OCI-LY3 (cell line): ENCODE results near the gene AGAP4.
"Not testable (repeated sequence)": the region's sequence is repeated elsewhere in the genome, so short reads cannot be mapped to it uniquely, and the experiment has no call there.

Experiments used
- H2AFZ ChIP-seq: fragments of 200-600, 300-600 bp; shearing (Covaris generic); 2 replicates; pipeline ENCODE4 v1.6.0; 2014; ENCODE audit warnings: antibody characterized with exemption, low read depth, low read length
- H3K27ac ChIP-seq: fragments of 200-600, 300-600 bp; sonication (generic); 2 replicates; pipeline ENCODE4 v1.5.1; 2014; ENCODE audit warnings: mild to moderate bottlenecking, low read length, moderate library complexity, mixed read lengths
- H3K27me3 ChIP-seq: fragments of 200-600, 300-600 bp; sonication (generic); 2 replicates; pipeline ENCODE4 v1.6.1; 2014; ENCODE audit warnings: low read depth, low read length, mixed read lengths
- H3K36me3 ChIP-seq: fragments of 200-600, 300-600 bp; sonication (generic); replicated peaks from 2 replicates; pipeline ENCODE3; 2014; ENCODE audit warnings: low read depth, low read length, mixed read lengths
- H3K4me1 ChIP-seq: fragments of 300-600, 200-600 bp; sonication (generic); 2 replicates; pipeline ENCODE4 v1.6.1; 2014; ENCODE audit warnings: low read length, mixed read lengths
- H3K4me2 ChIP-seq: fragments of 200-600, 300-600 bp; sonication (generic); 2 replicates; pipeline ENCODE4 v1.6.1; 2014; ENCODE audit warnings: low read length, mixed read lengths
- H3K4me3 ChIP-seq: fragments of 300-600, 200-600 bp; sonication (generic); 2 replicates; pipeline ENCODE4 v1.5.1; 2014; ENCODE audit warnings: antibody characterized with exemption, mild to moderate bottlenecking, low read length, moderate library complexity
- H3K79me2 ChIP-seq: fragments of 300-600, 200-600 bp; shearing (Covaris generic); 2 replicates; pipeline ENCODE4 v1.6.1; 2014; ENCODE audit warnings: mild to moderate bottlenecking, low read length, mixed read lengths
- H3K9ac ChIP-seq: fragments of 300-600, 200-600 bp; shearing (Covaris generic); 2 replicates; pipeline ENCODE4 v1.6.0; 2014; ENCODE audit warnings: mild to moderate bottlenecking, low read length, moderate library complexity
- H3K9me3 ChIP-seq: fragments of 200-600, 300-600 bp; shearing (Covaris generic); 2 replicates; pipeline ENCODE4 v1.6.1; 2014; ENCODE audit warnings: low read length, mixed read lengths; ENCODE audit not compliant: insufficient read depth
- H4K20me1 ChIP-seq: fragments of 200-600, 300-600 bp; sonication (generic); 2 replicates; pipeline ENCODE4 v1.6.1; 2016; ENCODE audit warnings: low read length, mixed read lengths; ENCODE audit not compliant: insufficient read depth
- EZH2phosphoT487 ChIP-seq: fragments of 200-600 bp; shearing (Covaris generic); IDR thresholded peaks from 2 replicates; pipeline ENCODE4 v1.6.1; 2018; ENCODE audit warnings: antibody characterized with exemption, mixed run types, low read depth
- TF ChIP-seq, protein P1 (sequence below): fragments of 200-600, 300-600 bp; sonication (generic); IDR thresholded peaks from 2 replicates; pipeline ENCODE4 v1.5.1; 2014; ENCODE audit warnings: antibody characterized with exemption, low read length, low read depth

The AGAP4 gene

DNA sequence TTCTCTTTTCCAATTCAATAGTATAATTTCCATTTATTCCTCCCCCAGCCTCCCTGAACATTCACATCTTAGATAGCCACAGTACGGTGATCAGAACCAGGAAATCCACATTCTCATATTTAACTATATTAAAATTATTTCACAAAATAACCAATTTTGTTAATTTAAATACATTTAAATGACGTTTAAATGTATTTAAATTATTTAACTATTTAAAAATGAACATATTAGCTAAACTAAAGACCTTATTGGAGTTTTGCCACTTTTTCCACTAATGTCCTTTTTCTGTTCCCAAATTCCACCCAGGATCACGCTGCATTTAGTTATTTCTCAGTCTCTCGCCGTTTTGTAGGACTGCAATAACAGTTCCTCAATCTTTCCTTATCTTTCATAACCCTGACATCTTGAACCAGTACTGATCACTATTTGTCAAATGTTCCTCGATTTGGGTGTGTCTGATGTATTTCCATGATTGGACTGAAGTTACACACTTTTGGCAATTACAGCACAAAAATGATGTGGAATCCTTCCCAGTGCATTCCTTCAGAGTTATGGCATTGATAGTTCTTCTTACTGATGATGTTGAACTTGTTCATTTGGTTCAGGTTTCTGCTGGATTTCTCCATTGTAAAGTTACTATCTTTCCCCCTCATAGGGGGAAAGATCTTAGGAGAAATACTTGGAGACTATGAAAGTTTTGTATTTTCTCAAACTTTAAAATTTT lies 27.0 kb downstream of the AGAP4 start:
- not testable (repeated sequence) for H3K4me1 ChIP-seq, H3K9me3 ChIP-seq, H3K27ac ChIP-seq, H3K27me3 ChIP-seq, H2AFZ ChIP-seq, H3K4me2 ChIP-seq, H3K36me3 ChIP-seq, H3K9ac ChIP-seq, H4K20me1 ChIP-seq, H3K4me3 ChIP-seq, H3K79me2 ChIP-seq

DNA sequence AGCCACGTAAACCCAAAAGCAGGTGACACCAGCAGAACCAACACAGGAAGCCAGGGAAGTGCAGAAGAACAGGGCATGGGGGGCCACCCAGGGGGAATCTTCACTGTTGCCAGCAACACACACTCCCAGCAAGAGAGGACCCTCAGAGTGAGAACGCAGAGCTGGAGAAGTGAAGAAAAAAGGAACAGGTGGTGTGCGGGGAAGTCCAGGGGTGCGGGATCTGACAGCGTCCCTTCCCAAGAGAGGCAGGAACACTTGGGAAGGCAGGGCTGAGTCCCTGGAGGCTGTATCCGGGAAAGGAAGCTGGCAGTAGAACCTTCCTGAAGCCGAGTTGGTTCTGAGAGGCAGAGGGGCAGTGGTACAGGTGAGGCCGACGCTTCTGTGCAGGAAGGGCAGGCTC lies 27.7 kb downstream of the AGAP4 start:
- TF ChIP-seq, protein P1, sequence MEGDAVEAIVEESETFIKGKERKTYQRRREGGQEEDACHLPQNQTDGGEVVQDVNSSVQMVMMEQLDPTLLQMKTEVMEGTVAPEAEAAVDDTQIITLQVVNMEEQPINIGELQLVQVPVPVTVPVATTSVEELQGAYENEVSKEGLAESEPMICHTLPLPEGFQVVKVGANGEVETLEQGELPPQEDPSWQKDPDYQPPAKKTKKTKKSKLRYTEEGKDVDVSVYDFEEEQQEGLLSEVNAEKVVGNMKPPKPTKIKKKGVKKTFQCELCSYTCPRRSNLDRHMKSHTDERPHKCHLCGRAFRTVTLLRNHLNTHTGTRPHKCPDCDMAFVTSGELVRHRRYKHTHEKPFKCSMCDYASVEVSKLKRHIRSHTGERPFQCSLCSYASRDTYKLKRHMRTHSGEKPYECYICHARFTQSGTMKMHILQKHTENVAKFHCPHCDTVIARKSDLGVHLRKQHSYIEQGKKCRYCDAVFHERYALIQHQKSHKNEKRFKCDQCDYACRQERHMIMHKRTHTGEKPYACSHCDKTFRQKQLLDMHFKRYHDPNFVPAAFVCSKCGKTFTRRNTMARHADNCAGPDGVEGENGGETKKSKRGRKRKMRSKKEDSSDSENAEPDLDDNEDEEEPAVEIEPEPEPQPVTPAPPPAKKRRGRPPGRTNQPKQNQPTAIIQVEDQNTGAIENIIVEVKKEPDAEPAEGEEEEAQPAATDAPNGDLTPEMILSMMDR: no peak
- H3K36me3 ChIP-seq: no peaks in the 10 kb centered on the region

DNA sequence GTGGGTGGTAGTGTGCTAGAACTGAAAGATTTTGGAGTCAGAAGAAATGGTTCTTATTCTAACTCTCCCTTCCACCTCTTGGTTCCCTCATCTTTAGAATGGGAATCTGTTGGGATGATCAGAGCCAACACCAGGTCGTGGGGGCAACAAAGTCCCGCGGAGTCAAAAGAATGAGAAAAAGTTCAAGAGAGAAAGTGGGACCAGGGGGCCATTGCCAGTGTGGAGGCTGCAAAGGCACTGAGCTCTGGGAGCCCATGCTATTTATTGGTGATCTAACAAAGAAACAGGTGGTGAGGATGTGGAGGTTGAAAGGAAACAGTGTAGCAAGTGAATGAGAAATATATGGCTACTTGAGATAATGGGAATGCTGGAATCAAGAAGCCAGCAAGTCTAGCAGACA lies 29.4 kb downstream of the AGAP4 start:
- Histone ChIP-seq H3K27ac (no peak overlapping the region), H3K36me3 (no peaks in the 10 kb centered on the region), H2AFZ (no peak overlapping the region), H3K79me2 (no peaks in the 10 kb centered on the region), H4K20me1 (no peaks in the 10 kb centered on the region), H3K4me2 (no peak overlapping the region), H3K27me3 (no peaks in the 10 kb centered on the region), H3K9ac (no peak overlapping the region), H3K4me3 (no peak overlapping the region), H3K9me3 (no peaks in the 10 kb centered on the region), H3K4me1 (no peaks in the 10 kb centered on the region)
- TF ChIP-seq, protein P1: no peak
- no peak for TF ChIP-seq EZH2phosphoT487

More for the DNA sequence above, 27.7 kb downstream of the AGAP4 start:
- no peaks in the 10 kb centered on the region for H3K79me2 ChIP-seq
- H3K9ac ChIP-seq: no peak overlapping the region
- H3K9me3 ChIP-seq: no peaks in the 10 kb centered on the region
- no peaks in the 10 kb centered on the region for H3K4me1 ChIP-seq
- H2AFZ ChIP-seq: no peak overlapping the region
- no peaks in the 10 kb centered on the region for H3K27me3 ChIP-seq
- no peak overlapping the region for H3K27ac ChIP-seq
- H3K4me2 ChIP-seq: no peak overlapping the region
- H4K20me1 ChIP-seq: no peaks in the 10 kb centered on the region
- H3K4me3 ChIP-seq: no peak overlapping the region

DNA sequence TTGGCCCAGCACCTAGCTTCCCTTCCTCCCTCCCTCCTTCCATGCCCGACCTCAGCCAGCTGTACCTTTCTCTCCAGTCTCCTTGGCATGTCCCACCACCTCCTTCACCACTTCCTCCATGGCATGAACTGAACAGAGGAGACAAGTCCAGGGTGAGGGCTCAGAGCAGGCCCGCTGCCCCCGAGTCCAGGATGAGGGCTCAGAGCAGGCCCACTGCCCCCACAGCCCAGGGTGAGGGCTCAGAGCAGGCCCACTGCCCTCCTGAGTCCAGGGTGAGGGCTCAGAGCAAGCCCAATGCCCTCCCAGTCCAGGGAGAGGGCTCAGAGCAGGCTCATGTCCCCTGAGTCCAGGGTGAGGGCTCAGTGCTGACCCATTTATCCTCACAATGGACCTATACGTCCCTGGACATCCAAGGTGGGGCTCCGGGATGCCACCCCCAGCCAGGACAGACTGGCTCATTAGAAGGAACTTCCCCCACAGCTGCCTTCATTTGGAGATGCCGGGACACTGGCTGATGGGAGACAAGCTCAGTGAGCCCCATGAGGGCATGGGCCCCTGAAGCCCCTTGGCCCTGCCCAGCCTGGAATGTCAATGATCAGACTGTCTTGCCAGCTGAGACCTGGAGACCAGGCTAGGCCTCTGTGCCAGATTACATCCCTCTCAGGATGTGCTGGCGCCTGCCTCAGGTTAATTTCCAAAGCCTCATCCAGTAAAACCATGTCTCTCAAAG lies 30.0 kb downstream of the AGAP4 start:
- H3K27me3 ChIP-seq: no peaks in the 10 kb centered on the region
- no peaks in the 10 kb centered on the region for H3K36me3 ChIP-seq

DNA sequence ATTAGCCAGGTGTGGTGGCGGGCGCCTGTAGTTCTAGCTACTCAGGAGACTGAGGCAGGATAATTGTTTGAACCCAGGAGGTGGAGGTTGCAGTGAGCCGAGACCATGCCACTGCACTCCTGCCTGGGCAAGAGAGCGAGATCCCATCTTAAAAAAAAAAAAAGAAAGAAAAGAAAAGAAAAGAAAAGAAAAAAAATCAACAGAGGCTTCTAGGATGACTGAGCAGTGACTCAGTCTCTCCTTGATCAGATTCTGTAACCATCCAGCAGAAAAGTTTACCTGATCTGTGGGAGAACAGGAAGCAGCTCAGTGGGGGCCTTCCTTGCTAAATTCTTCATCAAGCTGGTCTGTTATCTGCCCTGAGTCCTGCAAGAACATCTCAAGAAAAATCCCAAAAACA lies 33.2 kb downstream of the AGAP4 start:
- H3K9ac ChIP-seq, H4K20me1 ChIP-seq, H3K4me2 ChIP-seq, H3K9me3 ChIP-seq, H2AFZ ChIP-seq, H3K79me2 ChIP-seq, H3K4me3 ChIP-seq, H3K27ac ChIP-seq, H3K36me3 ChIP-seq, H3K27me3 ChIP-seq, H3K4me1 ChIP-seq: not testable (repeated sequence)

More for the DNA sequence above, 30.0 kb downstream of the AGAP4 start:
- Histone ChIP-seq H3K4me2 (no peak overlapping the region), H3K4me3 (no peak overlapping the region), H4K20me1 (no peaks in the 10 kb centered on the region), H3K9me3 (no peaks in the 10 kb centered on the region), H3K27ac (no peak overlapping the region), H3K79me2 (no peaks in the 10 kb centered on the region), H3K4me1 (no peaks in the 10 kb centered on the region), H3K9ac (no peak overlapping the region), H2AFZ (no peak overlapping the region)
- TF ChIP-seq EZH2phosphoT487: no peak
- TF ChIP-seq, protein P1: no peak

DNA sequence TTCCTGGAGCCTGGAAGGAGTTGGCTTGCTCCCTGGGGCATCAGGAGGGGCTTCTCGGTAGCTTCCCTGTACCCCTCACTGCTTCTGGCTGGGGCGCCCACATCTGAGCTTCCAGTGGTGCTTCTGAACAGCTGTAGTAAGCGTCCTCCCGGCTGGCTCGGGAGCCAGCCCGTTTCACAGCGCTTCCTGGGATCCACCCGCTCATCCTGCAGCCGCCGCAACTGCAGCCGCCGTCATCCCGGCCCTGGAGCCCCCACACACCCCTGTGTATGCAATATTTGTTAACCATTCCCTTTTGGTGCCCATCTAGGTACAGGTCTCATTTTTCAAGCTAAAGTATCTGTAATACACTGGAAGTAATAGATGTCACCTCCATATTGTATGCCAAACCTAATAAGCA lies 34.3 kb downstream of the AGAP4 start:
- H3K9ac ChIP-seq, H3K36me3 ChIP-seq, H2AFZ ChIP-seq, H3K4me1 ChIP-seq, H3K79me2 ChIP-seq, H3K4me2 ChIP-seq, H3K4me3 ChIP-seq, H3K27me3 ChIP-seq, H4K20me1 ChIP-seq, H3K9me3 ChIP-seq, H3K27ac ChIP-seq: not testable (repeated sequence)
